ENCODE measurements around the gene METTL23. TPM values are rescaled to one million over a fixed set of nuclear protein-coding genes. Genes with fewer than 3 reads are reported as not detected.

The METTL23 gene
- total and polyA plus RNA-seq, 2 donors (not counting 3 experiments of a cell fraction or from before 2014, with no cell fraction given), result 19.5 to 33.4 TPM

DNA sequence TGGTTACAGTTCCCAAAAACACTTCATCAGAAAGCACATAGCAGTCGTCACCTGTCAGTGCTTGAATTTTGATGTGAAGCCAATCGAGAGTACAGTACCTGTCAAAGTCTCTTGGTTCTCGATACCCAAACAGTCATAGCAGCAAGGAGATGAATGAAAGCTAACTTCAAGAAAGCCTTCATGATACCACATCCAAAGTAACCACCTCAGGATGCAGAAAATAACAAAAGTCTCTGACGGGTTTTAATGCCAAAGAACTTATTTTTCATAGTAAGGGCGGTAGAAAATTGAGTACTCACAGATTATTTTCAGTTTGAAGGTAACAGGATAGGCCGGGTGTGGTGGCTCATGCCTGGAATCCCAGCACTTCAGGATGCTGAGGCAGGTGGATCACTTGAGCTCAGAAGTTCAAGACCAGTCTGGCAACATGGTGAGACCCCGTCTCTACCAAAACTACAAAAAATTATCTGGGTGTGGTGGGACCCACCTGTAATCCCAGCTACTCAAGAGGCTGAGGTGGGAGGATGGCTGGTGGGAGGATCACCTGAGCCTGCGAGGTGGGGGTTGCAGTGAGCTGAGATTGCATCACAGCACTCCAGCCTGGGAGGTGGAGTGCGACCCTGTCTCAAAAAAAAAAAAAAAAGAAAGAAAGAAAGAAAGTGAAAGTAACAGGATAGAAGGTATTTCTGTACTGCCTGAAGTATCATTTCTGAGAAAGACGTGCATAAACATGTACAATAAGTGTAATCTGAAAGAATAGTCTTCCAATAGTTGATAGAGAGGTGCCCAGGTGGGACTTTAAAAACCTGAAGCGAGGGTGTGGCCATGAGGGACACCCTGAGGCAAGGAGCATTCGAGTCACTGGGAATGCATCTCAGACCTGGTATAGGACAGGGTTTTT lies 26.7 kb downstream of the METTL23 start:
- BruUV-seq (replicated peaks), result no TSS peak
- no peak overlapping the region for H3K9ac ChIP-seq (replicated peaks; ENCODE audit: extremely low read depth, insufficient read depth, low read length)

More for the DNA sequence above, 26.7 kb downstream of the METTL23 start:
- ChIA-PET POLR2A (no interaction called here), CTCF (interaction anchor here (0.6 kb wide), 1 partner anchor 14 kb away, joined by 3 read pairs; no protein-coding TSS in a partner anchor)
- DNase-seq (ENCODE audit: low read depth, low spot score) (no peak), FAIRE-seq (no peak)
- Histone ChIP-seq H3K36me3 (ENCODE audit: control insufficient read depth in 2 of 2, extremely low read depth in 1 of 2, insufficient read depth in 2 of 2, low read length in 2 of 2) (no peaks in the 10 kb centered on the region), H2AFZ (ENCODE audit: low read depth, low read length) (no peak overlapping the region), H3K79me2 (ENCODE audit: control insufficient read depth, insufficient read depth, low read length) (no peaks in the 10 kb centered on the region), H3K9me3 (replicated peaks; ENCODE audit: control insufficient read depth, insufficient read depth, low read length) (no peaks in the 10 kb centered on the region), H3K27ac (ENCODE audit: insufficient read depth, low read depth, low read length) (no peak overlapping the region), H4K20me1 (replicated peaks; ENCODE audit: control insufficient read depth, extremely low read depth, insufficient read depth, low read length) (no peaks in the 10 kb centered on the region), H3K9me1 (replicated peaks; ENCODE audit: control insufficient read depth, extremely low read depth, insufficient read depth, low read length) (no peaks in the 10 kb centered on the region), H3K27me3 (ENCODE audit: control insufficient read depth in 2 of 2, insufficient read depth in 2 of 2, low read length in 2 of 2) (no peaks in the 10 kb centered on the region), H3K4me1 (ENCODE audit: control insufficient read depth, extremely low read depth, insufficient read depth, low read length) (no peaks in the 10 kb centered on the region), H3K4me3 (replicated peaks in 1 of 3; ENCODE audit: insufficient read depth in 1 of 3, low read depth in 1 of 3, low read length in 3 of 3) (no peak overlapping the region), H3K4me2 (ENCODE audit: insufficient read depth, low read length) (no peak overlapping the region)
- intact Hi-C loops (cut with micrococcal nuclease) (no loop called here), dilution Hi-C loops (cut with MboI; ENCODE audit: extremely low pct_ligation_motif_present, low sequenced_read_pairs) (no loop called here)
- no peak for TF ChIP-seq MYC (IDR thresholded peaks at IDR 0.05; ENCODE audit: low read depth, low read length)
- no peak for TF ChIP-seq GATA2 (IDR thresholded peaks at IDR 0.05; ENCODE audit: insufficient read depth, insufficient read length, low read depth, low read length)
- TF ChIP-seq POLR2A (IDR thresholded peaks at IDR 0.05; ENCODE audit: low read depth, low read length), result no peak
- TF ChIP-seq FOS (IDR thresholded peaks at IDR 0.05; ENCODE audit: borderline replicate concordance, insufficient read depth, low read length), result no peak
- TF ChIP-seq, protein P1, sequence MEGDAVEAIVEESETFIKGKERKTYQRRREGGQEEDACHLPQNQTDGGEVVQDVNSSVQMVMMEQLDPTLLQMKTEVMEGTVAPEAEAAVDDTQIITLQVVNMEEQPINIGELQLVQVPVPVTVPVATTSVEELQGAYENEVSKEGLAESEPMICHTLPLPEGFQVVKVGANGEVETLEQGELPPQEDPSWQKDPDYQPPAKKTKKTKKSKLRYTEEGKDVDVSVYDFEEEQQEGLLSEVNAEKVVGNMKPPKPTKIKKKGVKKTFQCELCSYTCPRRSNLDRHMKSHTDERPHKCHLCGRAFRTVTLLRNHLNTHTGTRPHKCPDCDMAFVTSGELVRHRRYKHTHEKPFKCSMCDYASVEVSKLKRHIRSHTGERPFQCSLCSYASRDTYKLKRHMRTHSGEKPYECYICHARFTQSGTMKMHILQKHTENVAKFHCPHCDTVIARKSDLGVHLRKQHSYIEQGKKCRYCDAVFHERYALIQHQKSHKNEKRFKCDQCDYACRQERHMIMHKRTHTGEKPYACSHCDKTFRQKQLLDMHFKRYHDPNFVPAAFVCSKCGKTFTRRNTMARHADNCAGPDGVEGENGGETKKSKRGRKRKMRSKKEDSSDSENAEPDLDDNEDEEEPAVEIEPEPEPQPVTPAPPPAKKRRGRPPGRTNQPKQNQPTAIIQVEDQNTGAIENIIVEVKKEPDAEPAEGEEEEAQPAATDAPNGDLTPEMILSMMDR (IDR thresholded peaks at IDR 0.05; ENCODE audit: extremely low read depth in 1 of 2, insufficient read depth in 1 of 2, low read depth in 1 of 2, low read length in 2 of 2), result no peak
- no peak for TF ChIP-seq EZH2 (IDR thresholded peaks at IDR 0.05; ENCODE audit: borderline replicate concordance, low read depth, low read length, severe bottlenecking)
- no peak for TF ChIP-seq JUN (IDR thresholded peaks at IDR 0.05; ENCODE audit: borderline replicate concordance, insufficient read depth, insufficient read length, low read depth)
- TF ChIP-seq, protein P2, sequence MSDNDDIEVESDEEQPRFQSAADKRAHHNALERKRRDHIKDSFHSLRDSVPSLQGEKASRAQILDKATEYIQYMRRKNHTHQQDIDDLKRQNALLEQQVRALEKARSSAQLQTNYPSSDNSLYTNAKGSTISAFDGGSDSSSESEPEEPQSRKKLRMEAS (IDR thresholded peaks at IDR 0.05; ENCODE audit: insufficient read depth, insufficient read length), result no peak
- no peak for TF ChIP-seq POLR2AphosphoS5 (IDR thresholded peaks at IDR 0.05; ENCODE audit: insufficient read depth, low read depth, low read length)

Data from endothelial cell of umbilical vein (primary cell).